Activated naive CD8-positive, alpha-beta T cell treated with anti-CD3 and anti-CD28 coated beads, Interleukin-2, amount 10 ng/mL, durations not matched to agents 7 days and 5 days (primary cell): ENCODE data around the gene ZBTB48. TPM values are rescaled to one million over a fixed set of nuclear protein-coding genes. Genes with fewer than 3 reads are reported as not detected.
"Not testable (repeated sequence)": the region's sequence is repeated elsewhere in the genome, so short reads cannot be mapped to it uniquely, and the experiment has no call there.

Experiments used
- ATAC-seq: fragments of 150-1000 bp; cut with Tn5 transposase; one replicate; pipeline ENCODE4 v1.10.0; 2021; ENCODE audit warnings: low read depth, moderate library complexity
- POLR2A ChIA-PET: fragments of 350-600 bp; sonication (Branson Sonifier 250); formaldehyde crosslinking; loops from one replicate; lab custom pipeline; 2021; ENCODE audit warnings: antibody characterized with exemption; lab: Charles Lee
- DNase-seq: peaks from one replicate; pipeline ENCODE4 v3.0.0; 2021
- H3K27ac Mint-ChIP-seq: one replicate; pipeline ENCODE4 v1.8.0; 2022; ENCODE audit warnings: mild to moderate bottlenecking, mixed read lengths
- H3K27me3 Mint-ChIP-seq: one replicate; pipeline ENCODE4 v1.8.0; 2022; ENCODE audit warnings: mild to moderate bottlenecking, moderate library complexity, mixed read lengths
- H3K36me3 Mint-ChIP-seq: one replicate; pipeline ENCODE4 v1.8.0; 2021; ENCODE audit warnings: mild to moderate bottlenecking, mixed read lengths
- H3K4me1 Mint-ChIP-seq: one replicate; pipeline ENCODE4 v1.8.0; 2021; ENCODE audit warnings: mixed read lengths
- H3K4me3 Mint-ChIP-seq: one replicate; pipeline ENCODE4 v1.8.0; 2022; ENCODE audit warnings: mild to moderate bottlenecking, moderate library complexity, mixed read lengths
- H3K9me3 Mint-ChIP-seq: one replicate; pipeline ENCODE4 v1.8.0; 2021; ENCODE audit warnings: mixed read lengths
- total RNA-seq, 2 experiments: library from RNA; stranded (reverse); gene quantifications; one replicate each; pipeline ENCODE4 v1.2.3, GENCODE V29; 2021

Gene ZBTB48
- total RNA-seq, 2 experiments from 2014 or later = 42.7 to 52.9 TPM

DNA sequence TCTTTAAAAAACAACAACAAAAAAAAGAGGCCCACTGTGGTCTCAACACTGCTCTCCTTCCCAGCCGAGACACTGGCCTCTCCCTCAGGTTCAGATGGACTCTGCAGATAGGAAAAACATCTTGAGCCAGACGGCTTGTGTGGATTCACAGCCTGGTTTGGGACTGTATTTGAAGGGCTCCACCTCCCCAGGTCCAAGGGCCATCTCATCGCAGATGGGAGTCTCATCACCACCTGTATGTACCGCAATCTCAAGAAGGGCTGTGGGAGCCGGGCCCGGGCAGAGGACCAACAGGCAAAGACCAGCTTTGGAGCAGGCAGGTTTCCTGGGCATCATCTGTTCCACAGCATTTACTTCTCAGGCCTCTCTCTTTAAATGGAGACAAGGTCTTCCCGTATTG is 10.3 kb downstream of the ZBTB48 start:
- DNase-seq (no peak), ATAC-seq (no peak)
- Mint-ChIP-seq H3K4me1 (peaks cover 19% of the 10 kb centered on the region), H3K4me3 (no peak overlapping the region), H3K36me3 (no peaks in the 10 kb centered on the region), H3K27ac (no peak overlapping the region), H3K9me3 (no peaks in the 10 kb centered on the region), H3K27me3 (no peaks in the 10 kb centered on the region)
- POLR2A ChIA-PET = interaction anchor here (1.1 kb wide), 1 partner anchor 566 kb away, joined by 3 read pairs; no protein-coding TSS in a partner anchor

GRCh38 chr1:6591222-6591621 is 11.4 kb downstream of the ZBTB48 start:
- Mint-ChIP-seq H3K27me3 (no peaks in the 10 kb centered on the region), H3K4me3 (no peak overlapping the region), H3K27ac (peak overlapping the region; percentile 78), H3K36me3 (no peaks in the 10 kb centered on the region), H3K4me1 (peaks cover 19% of the 10 kb centered on the region), H3K9me3 (no peaks in the 10 kb centered on the region)
- POLR2A ChIA-PET = interaction anchor here (1.1 to 2.2 kb wide), 2 partner anchors 11 to 12 kb away, joined by 4 to 8 read pairs; partner anchors contain the start of gene ZBTB48
- peak; percentile 25 for ATAC-seq
- no peak for DNase-seq

DNA sequence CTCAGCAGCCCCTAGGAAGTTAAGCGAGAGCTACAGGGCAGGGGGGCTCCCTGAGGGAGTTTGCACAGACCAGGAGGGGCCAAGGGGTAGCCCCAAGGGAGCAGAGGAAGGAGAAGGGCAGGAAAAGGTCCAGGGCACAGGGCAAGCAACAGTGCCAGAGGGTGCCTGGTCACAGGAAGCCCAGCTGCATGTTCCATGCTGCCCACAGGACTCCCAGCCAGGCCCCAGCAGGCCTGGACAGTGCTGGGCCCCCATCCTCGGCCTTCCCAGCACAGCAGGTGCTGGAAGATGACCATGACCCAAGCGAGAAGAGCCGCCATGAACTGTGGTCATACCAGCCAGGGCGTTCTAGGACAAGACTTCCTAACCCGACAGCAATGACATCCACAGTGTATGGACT is 11.8 kb downstream of the ZBTB48 start:
- no peaks in the 10 kb centered on the region for H3K9me3 Mint-ChIP-seq
- H3K36me3 Mint-ChIP-seq = peaks cover 2% of the 10 kb centered on the region
- peak overlapping the region; percentile 78 for H3K27ac Mint-ChIP-seq
- ATAC-seq = no peak
- H3K27me3 Mint-ChIP-seq = no peaks in the 10 kb centered on the region
- H3K4me3 Mint-ChIP-seq = no peak overlapping the region
- POLR2A ChIA-PET = interaction anchor here (1.1 to 2.2 kb wide), 2 partner anchors 12 kb away, joined by 4 to 8 read pairs; partner anchors contain the start of gene ZBTB48
- no peak for DNase-seq
- peaks cover 21% of the 10 kb centered on the region for H3K4me1 Mint-ChIP-seq

GRCh38 chr1:6592441-6592840 is 12.6 kb downstream of the ZBTB48 start:
- Mint-ChIP-seq H3K4me3 (no peak overlapping the region), H3K27ac (peak overlapping the region; percentile 78), H3K36me3 (peaks cover 2% of the 10 kb centered on the region), H3K9me3 (no peaks in the 10 kb centered on the region), H3K4me1 (peaks cover 19% of the 10 kb centered on the region), H3K27me3 (no peaks in the 10 kb centered on the region)
- DNase-seq = no peak
- POLR2A ChIA-PET = interaction anchor here (1.1 to 2.2 kb wide), 2 partner anchors 11 to 12 kb away, joined by 4 to 8 read pairs; partner anchors contain the start of gene ZBTB48
- ATAC-seq = no peak

DNA sequence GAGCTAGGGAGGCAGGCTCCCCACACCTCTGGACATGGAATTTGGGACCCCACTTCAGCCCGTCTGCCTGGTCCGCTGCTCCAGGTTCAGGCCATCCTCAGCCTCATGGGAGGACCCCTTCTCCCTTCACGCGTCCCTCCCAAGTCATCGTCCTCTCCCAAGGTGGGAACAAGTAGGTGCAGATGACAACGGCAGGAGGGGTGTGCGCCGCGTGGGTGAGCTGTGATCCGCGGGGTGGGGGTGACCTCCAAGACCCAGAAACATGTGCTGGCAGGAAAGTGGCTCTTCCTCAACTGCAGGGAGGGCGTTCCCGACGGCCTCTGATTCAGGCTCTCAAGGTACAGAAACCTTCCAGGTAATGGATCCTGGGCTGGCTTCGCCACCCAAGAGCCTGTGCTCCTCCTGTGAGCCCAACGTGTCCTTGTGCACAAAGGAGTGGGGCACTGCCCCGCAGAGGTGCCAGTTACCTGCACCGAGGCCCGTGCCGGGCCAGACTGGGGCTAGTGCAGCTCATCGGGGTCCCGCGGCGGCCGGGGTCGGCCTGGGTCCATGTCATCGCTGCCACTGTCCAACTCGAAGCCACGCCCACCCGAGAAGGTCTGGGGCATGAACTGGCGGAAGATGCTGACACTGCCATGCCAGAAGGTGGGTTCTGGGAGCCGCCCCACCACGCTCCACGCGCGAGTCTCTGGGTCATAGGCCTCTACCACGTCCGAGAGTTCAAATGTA is 13.2 kb downstream of the ZBTB48 start:
- Mint-ChIP-seq H3K4me3 (no peak overlapping the region), H3K4me1 (peaks cover 22% of the 10 kb centered on the region), H3K27me3 (no peaks in the 10 kb centered on the region), H3K27ac (peak overlapping the region; percentile 78), H3K9me3 (no peaks in the 10 kb centered on the region), H3K36me3 (peaks cover 2% of the 10 kb centered on the region)
- ATAC-seq (no peak), DNase-seq (no peak)
- POLR2A ChIA-PET = interaction anchor here (2.2 kb wide), 1 partner anchor 13 kb away, joined by 8 read pairs; the partner anchor contains the start of gene ZBTB48

- Mint-ChIP-seq H3K9me3 (no peaks in the 10 kb centered on the region), H3K4me3 (no peak overlapping the region), H3K4me1 (peaks cover 24% of the 10 kb centered on the region), H3K27me3 (no peaks in the 10 kb centered on the region), H3K36me3 (peaks cover 2% of the 10 kb centered on the region), H3K27ac (no peak overlapping the region)
- no peak for ATAC-seq
- DNase-seq = no peak
- POLR2A ChIA-PET = interaction anchor here (1.0 kb wide), 1 partner anchor 24 kb away, joined by 3 read pairs; no protein-coding TSS in a partner anchor
Observed at GRCh38 chr1:6593810-6594209, 14.0 kb downstream of the ZBTB48 start.

GRCh38 chr1:6594977-6595740 is 15.4 kb downstream of the ZBTB48 start:
- ATAC-seq (no peak), DNase-seq (no peak)
- Mint-ChIP-seq H3K27me3 (no peaks in the 10 kb centered on the region), H3K27ac (no peak overlapping the region), H3K9me3 (no peaks in the 10 kb centered on the region), H3K36me3 (peaks cover 2% of the 10 kb centered on the region), H3K4me3 (no peak overlapping the region), H3K4me1 (peaks cover 36% of the 10 kb centered on the region)
- POLR2A ChIA-PET = interaction anchor here (0.6 to 1.0 kb wide), 2 partner anchors 23 to 38 kb away, joined by 3 read pairs; no protein-coding TSS in a partner anchor

- no peaks in the 10 kb centered on the region for H3K27me3 Mint-ChIP-seq
- POLR2A ChIA-PET = no interaction called here
- DNase-seq = no peak
- H3K36me3 Mint-ChIP-seq = peaks cover 2% of the 10 kb centered on the region
- H3K9me3 Mint-ChIP-seq = no peaks in the 10 kb centered on the region
- no peak overlapping the region for H3K4me3 Mint-ChIP-seq
- peaks cover 31% of the 10 kb centered on the region for H3K4me1 Mint-ChIP-seq
- ATAC-seq = no peak
- peak overlapping the region; percentile 25 for H3K27ac Mint-ChIP-seq
Observed at GRCh38 chr1:6596351-6596750, 16.6 kb downstream of the ZBTB48 start.

GRCh38 chr1:6596886-6597776 is 17.3 kb downstream of the ZBTB48 start:
- H3K27me3 Mint-ChIP-seq = no peaks in the 10 kb centered on the region
- no peak overlapping the region for H3K4me3 Mint-ChIP-seq
- DNase-seq (no peak), ATAC-seq (no peak)
- no peaks in the 10 kb centered on the region for H3K9me3 Mint-ChIP-seq
- H3K4me1 Mint-ChIP-seq = peaks cover 24% of the 10 kb centered on the region
- POLR2A ChIA-PET = interaction anchor here (0.8 to 3.9 kb wide), 3 partner anchors 15 to 19 kb away, joined by 3 to 41 read pairs (median 3); partner anchors contain the start of gene ZBTB48
- peaks cover 2% of the 10 kb centered on the region for H3K36me3 Mint-ChIP-seq
- no peak overlapping the region for H3K27ac Mint-ChIP-seq

GRCh38 chr1:6597777-6598131 is 18.0 kb downstream of the ZBTB48 start:
- ATAC-seq (no peak), DNase-seq (no peak)
- Mint-ChIP-seq H3K27me3 (no peaks in the 10 kb centered on the region), H3K4me3 (no peak overlapping the region), H3K36me3 (peaks cover 2% of the 10 kb centered on the region), H3K9me3 (no peaks in the 10 kb centered on the region), H3K4me1 (peaks cover 20% of the 10 kb centered on the region), H3K27ac (no peak overlapping the region)
- POLR2A ChIA-PET = interaction anchor here (0.8 to 3.9 kb wide), 3 partner anchors 14 to 18 kb away, joined by 3 to 41 read pairs (median 3); partner anchors contain the start of gene ZBTB48

GRCh38 chr1:6599141-6599975 is 19.6 kb downstream of the ZBTB48 start:
- DNase-seq (peak; percentile 48), ATAC-seq (peak; percentile 11)
- H3K36me3 Mint-ChIP-seq = peaks cover 2% of the 10 kb centered on the region
- H3K4me3 Mint-ChIP-seq = peak overlapping the region; percentile 96
- H3K4me1 Mint-ChIP-seq = peaks cover 29% of the 10 kb centered on the region
- no peaks in the 10 kb centered on the region for H3K27me3 Mint-ChIP-seq
- H3K9me3 Mint-ChIP-seq = no peaks in the 10 kb centered on the region
- peak overlapping the region; percentile 90 for H3K27ac Mint-ChIP-seq
- POLR2A ChIA-PET = interaction anchor here (0.5 to 3.9 kb wide), 4 partner anchors 18 to 45 kb away, joined by 3 to 41 read pairs (median 4); partner anchors contain the start of genes NOL9, THAP3 and ZBTB48

DNA sequence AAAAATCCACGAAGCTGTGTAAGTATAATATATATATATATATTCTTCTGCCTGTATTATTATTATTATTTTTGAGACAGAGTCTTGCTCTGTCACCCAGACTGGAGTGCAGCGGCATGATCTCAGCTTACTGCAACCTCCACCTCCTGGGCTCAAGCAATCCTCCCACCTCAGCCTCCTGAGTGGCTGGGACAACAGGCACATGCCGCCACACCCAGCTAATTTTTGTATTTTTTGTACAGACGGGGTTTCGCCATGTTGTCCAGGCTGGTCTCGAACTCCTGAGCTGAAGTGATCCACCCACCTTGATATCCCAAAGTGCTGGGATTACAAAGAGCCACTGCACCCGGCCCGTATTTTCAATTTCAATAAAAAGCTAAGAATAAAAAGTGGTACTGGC is 20.2 kb downstream of the ZBTB48 start:
- not testable (repeated sequence) for H3K9me3 Mint-ChIP-seq, DNase-seq, ATAC-seq, H3K27me3 Mint-ChIP-seq, H3K36me3 Mint-ChIP-seq
- peak overlapping the region; percentile 90 for H3K27ac Mint-ChIP-seq
- H3K4me3 Mint-ChIP-seq = peak overlapping the region; percentile 96
- POLR2A ChIA-PET = interaction anchor here (0.5 to 3.9 kb wide), 6 partner anchors 18 to 574 kb away, joined by 3 to 41 read pairs (median 3); partner anchors contain the start of genes NOL9, THAP3 and ZBTB48
- H3K4me1 Mint-ChIP-seq = peaks cover 30% of the 10 kb centered on the region
